Measurements from ENCODE around the gene CCL13.

Gene CCL13

DNA sequence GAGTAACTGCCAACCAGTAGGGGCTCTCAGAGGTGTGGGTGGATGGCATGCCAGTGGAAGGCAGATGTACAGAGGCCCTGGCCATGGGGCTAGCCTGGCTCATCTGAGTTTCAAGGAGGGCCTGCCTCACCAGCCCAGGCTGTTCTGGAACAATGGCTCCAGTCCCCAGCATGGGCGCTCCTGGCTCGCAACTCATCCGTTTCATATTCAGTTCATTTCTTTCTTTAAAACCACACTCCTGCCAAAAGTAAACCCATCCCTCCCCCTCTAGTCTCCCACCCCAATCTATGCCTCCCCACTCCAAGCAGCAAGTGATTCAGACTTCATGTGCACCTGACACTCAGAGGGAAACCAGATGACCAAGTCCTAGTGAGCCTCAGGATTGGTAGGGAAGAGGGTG lies 2.4 kb downstream of the CCL13 start:
- ChIA-PET POLR2A (no interaction called here), CTCF (interaction anchor here (4.5 kb wide), 1 partner anchor 157 kb away, joined by 75 read pairs; no protein-coding TSS in a partner anchor)
- no peak for TF ChIP-seq HDGF (IDR thresholded peaks at IDR 0.05; ENCODE audit: borderline replicate concordance)
- TF ChIP-seq LEF1 (IDR thresholded peaks at IDR 0.05; ENCODE audit: borderline replicate concordance): no peak
- TF ChIP-seq TARDBP (IDR thresholded peaks at IDR 0.05): no peak
- no peak for TF ChIP-seq FOXK2 (IDR thresholded peaks at IDR 0.05)
- TF ChIP-seq ARNT (IDR thresholded peaks at IDR 0.05): no peak
- no peak for TF ChIP-seq ZNF384 (IDR thresholded peaks at IDR 0.05)
- no peak for TF ChIP-seq FOXM1 (IDR thresholded peaks at IDR 0.05; ENCODE audit: borderline replicate concordance)
- TF ChIP-seq FOXA1 (IDR thresholded peaks at IDR 0.05): no peak
- no peak for TF ChIP-seq NFRKB (IDR thresholded peaks at IDR 0.05)
- TF ChIP-seq CTBP1 (IDR thresholded peaks at IDR 0.05; ENCODE audit: borderline replicate concordance): no peak
- no peak for TF ChIP-seq BHLHE40 (IDR thresholded peaks at IDR 0.05; ENCODE audit: borderline replicate concordance)
- TF ChIP-seq, protein P1, sequence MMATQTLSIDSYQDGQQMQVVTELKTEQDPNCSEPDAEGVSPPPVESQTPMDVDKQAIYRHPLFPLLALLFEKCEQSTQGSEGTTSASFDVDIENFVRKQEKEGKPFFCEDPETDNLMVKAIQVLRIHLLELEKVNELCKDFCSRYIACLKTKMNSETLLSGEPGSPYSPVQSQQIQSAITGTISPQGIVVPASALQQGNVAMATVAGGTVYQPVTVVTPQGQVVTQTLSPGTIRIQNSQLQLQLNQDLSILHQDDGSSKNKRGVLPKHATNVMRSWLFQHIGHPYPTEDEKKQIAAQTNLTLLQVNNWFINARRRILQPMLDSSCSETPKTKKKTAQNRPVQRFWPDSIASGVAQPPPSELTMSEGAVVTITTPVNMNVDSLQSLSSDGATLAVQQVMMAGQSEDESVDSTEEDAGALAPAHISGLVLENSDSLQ (IDR thresholded peaks at IDR 0.05): no peak
- no peak for DNase-seq (ENCODE audit: extremely low spot score)

DNA sequence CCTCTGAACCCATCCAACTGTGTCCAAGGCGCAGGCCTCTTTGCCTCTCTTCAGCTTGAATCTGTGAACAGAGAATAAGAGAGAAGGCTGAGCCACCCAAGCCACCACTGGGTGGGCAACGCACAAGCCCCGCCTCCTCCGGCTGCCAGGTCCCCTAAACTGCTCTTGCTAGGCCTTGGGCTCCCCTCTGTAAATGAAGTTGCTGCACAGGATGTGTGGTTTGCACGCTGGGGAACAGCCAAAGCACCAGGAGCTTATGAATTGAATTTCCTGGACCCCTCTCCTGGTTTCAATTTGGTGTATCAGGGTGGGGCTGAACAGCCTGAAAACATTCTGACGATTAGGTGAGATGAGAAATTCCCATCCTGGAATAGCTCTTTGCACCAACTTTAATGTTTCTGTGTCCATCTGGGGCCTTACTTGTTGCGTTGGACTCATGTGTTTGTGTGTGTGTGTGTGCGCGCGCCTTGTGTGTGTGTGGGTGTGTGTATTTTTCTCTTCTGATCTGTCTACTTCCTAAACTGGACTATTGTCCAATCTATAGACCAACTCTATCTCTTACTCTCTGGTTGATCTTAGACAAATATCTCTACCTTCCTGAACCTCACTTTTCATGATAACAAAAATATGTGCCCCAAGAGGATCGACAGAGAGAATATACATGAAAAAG lies 4.5 kb downstream of the CCL13 start:
- DNase-seq (ENCODE audit: extremely low spot score): no peak
- POLR2A ChIA-PET: no interaction called here
- no peak for TF ChIP-seq BHLHE40 (IDR thresholded peaks at IDR 0.05; ENCODE audit: borderline replicate concordance)
- TF ChIP-seq TARDBP (IDR thresholded peaks at IDR 0.05): no peak
- no peak for TF ChIP-seq NFRKB (IDR thresholded peaks at IDR 0.05)
- TF ChIP-seq HDGF (IDR thresholded peaks at IDR 0.05; ENCODE audit: borderline replicate concordance): no peak
- no peak for TF ChIP-seq ELF4 (IDR thresholded peaks at IDR 0.05)
- TF ChIP-seq L3MBTL2 (conservative IDR thresholded peaks at IDR 0.05): no peak
- TF ChIP-seq CTBP1 (IDR thresholded peaks at IDR 0.05; ENCODE audit: borderline replicate concordance): no peak
- no peak for TF ChIP-seq ZNF384 (IDR thresholded peaks at IDR 0.05)
- no peak for TF ChIP-seq FOXK2 (IDR thresholded peaks at IDR 0.05)
- TF ChIP-seq LEF1 (IDR thresholded peaks at IDR 0.05; ENCODE audit: borderline replicate concordance): no peak
- no peak for TF ChIP-seq SUZ12 (IDR thresholded peaks at IDR 0.05)
- TF ChIP-seq, protein P1 (IDR thresholded peaks at IDR 0.05): no peak
- no peak for TF ChIP-seq ARNT (IDR thresholded peaks at IDR 0.05)
- TF ChIP-seq FOXM1 (IDR thresholded peaks at IDR 0.05; ENCODE audit: borderline replicate concordance): no peak
- TF ChIP-seq FOXA1 (IDR thresholded peaks at IDR 0.05): no peak
- no peak for TF ChIP-seq SP1 (IDR thresholded peaks at IDR 0.05)
- CTCF ChIA-PET: interaction anchor here (0.7 to 4.5 kb wide), 25 partner anchors 10 to 582 kb away, joined by 3 to 75 read pairs (median 4); no protein-coding TSS in a partner anchor

DNA sequence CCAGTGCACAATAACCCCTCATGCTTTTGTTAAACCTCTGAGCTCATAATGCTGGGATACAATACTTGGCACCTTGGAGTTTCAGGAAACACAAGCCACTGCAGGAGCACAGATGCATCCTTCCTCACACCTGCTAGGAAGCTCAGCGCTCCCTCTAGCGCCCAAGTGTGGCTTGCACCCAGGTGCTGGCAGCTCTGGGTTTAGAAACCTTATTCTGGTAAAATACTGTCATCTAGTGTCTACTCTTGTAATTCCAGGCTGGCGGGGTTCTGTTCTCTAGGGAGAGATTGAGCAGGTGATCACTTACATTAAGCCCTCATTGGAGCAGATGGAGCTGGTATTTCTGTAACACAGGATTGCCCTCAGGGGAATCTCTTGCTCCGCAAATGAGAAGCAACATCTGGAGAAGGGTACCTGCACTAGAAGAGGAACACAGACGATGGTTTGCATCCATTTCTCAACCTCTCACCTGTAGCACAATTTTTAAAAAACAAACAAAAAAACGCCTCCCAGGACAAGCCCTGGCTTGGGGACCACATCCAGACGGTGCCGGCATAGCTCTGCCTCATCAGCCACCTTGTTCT lies 5.3 kb downstream of the CCL13 start:
- CTCF ChIA-PET: interaction anchor here (0.6 to 4.5 kb wide), 29 partner anchors 11 to 822 kb away, joined by 3 to 75 read pairs (median 4); no protein-coding TSS in a partner anchor
- POLR2A ChIA-PET: no interaction called here
- DNase-seq (ENCODE audit: extremely low spot score): peak; percentile 69
- TF ChIP-seq FOXK2 (IDR thresholded peaks at IDR 0.05) (no peak), LEF1 (IDR thresholded peaks at IDR 0.05; ENCODE audit: borderline replicate concordance) (no peak), FOXA1 (IDR thresholded peaks at IDR 0.05) (no peak), CTBP1 (IDR thresholded peaks at IDR 0.05; ENCODE audit: borderline replicate concordance) (no peak), L3MBTL2 (conservative IDR thresholded peaks at IDR 0.05) (no peak), SP1 (IDR thresholded peaks at IDR 0.05) (no peak), SUZ12 (IDR thresholded peaks at IDR 0.05) (no peak), ARNT (IDR thresholded peaks at IDR 0.05) (no peak), BHLHE40 (IDR thresholded peaks at IDR 0.05; ENCODE audit: borderline replicate concordance) (no peak), FOXM1 (IDR thresholded peaks at IDR 0.05; ENCODE audit: borderline replicate concordance) (no peak), HDGF (IDR thresholded peaks at IDR 0.05; ENCODE audit: borderline replicate concordance) (no peak), ZNF384 (IDR thresholded peaks at IDR 0.05) (no peak), NFRKB (IDR thresholded peaks at IDR 0.05) (no peak), TARDBP (IDR thresholded peaks at IDR 0.05) (no peak), ELF4 (IDR thresholded peaks at IDR 0.05) (no peak)
- TF ChIP-seq, protein P1 (IDR thresholded peaks at IDR 0.05): no peak

DNA sequence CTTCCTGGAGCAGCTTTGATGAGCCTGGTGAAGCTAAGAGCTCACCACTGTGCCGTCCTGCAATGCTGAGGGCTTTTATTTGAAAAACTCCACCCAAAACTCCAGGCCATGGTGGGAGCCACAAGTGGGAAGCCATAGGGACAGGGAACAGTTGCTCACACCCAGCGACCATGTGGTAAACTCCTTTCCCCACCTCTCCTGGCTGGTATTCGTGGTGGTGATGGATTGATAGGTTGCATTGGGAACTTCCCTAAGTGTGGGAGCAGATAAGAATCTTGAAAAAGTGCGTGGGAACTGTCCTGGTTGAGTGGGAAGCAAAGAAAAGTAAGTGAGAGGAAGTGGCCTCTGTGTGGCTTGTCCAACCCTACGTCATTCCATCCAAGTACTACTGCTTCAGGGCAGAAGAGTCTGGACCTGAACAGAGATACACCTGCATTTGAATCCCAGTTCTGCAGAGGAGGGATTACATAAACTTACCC lies 6.9 kb downstream of the CCL13 start, which contains the start of gene CCL1:
Gene CCL1, minus strand, starts transcription at position 51 of the 479 bp plus-strand sequence. CDS start 72 bp downstream, outside the sequence.
- ChIA-PET CTCF (interaction anchor here (0.6 to 4.5 kb wide), 4 partner anchors 162 to 192 kb away, joined by 3 to 75 read pairs (median 12); no protein-coding TSS in a partner anchor), POLR2A (interaction anchor here (0.7 kb wide), 1 partner anchor 143 kb away, joined by 4 read pairs; no protein-coding TSS in a partner anchor)
- DNase-seq (ENCODE audit: extremely low spot score): no peak
- TF ChIP-seq L3MBTL2 (conservative IDR thresholded peaks at IDR 0.05) (no peak), FOXM1 (IDR thresholded peaks at IDR 0.05; ENCODE audit: borderline replicate concordance) (no peak), SP1 (IDR thresholded peaks at IDR 0.05) (no peak), ARNT (IDR thresholded peaks at IDR 0.05) (no peak), SUZ12 (IDR thresholded peaks at IDR 0.05) (no peak), FOXA1 (IDR thresholded peaks at IDR 0.05) (no peak), NFRKB (IDR thresholded peaks at IDR 0.05) (no peak), LEF1 (IDR thresholded peaks at IDR 0.05; ENCODE audit: borderline replicate concordance) (no peak), HDGF (IDR thresholded peaks at IDR 0.05; ENCODE audit: borderline replicate concordance) (no peak), TARDBP (IDR thresholded peaks at IDR 0.05) (no peak)
- TF ChIP-seq, protein P1 (IDR thresholded peaks at IDR 0.05): no peak

Measured in HEK293T (cell line).